ENCODE data around the gene FZD1. TPM values are rescaled to one million over a fixed set of nuclear protein-coding genes. Genes with fewer than 3 reads are reported as not detected.

The FZD1 gene
- total and polyA plus RNA-seq, 2 of the 8 experiments (the other 6 are each of a cell fraction or from before 2014, with no cell fraction given) = 0.62 to 0.91 TPM

DNA sequence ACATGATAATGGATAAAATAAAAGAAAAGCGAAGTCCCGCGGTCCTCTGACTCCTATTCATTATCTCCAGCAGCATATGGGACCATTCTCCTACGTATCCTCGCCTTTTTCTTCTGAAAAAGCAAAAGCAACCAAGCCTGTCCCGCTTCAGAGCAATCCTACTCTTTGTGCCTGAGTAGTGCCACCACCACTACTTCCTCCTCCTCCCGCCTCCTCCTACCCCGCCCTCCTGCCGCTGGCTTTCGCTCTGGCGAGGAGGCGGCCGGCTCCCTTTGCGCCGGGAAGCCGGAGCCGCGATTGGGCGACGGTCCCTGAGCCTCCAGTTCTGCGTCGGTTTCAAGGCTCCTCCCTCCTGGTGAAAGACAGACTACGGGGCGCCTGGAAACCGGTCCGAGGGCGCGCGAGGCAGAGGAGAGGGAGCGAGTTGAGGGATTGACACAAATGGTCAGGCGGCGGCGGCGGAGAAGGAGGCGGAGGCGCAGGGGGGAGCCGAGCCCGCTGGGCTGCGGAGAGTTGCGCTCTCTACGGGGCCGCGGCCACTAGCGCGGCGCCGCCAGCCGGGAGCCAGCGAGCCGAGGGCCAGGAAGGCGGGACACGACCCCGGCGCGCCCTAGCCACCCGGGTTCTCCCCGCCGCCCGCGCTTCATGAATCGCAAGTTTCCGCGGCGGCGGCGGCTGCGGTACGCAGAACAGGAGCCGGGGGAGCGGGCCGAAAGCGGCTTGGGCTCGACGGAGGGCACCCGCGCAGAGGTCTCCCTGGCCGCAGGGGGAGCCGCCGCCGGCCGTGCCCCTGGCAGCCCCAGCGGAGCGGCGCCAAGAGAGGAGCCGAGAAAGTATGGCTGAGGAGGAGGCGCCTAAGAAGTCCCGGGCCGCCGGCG is at the start of gene FZD1 (continued):
- TF ChIP-seq, protein P1, sequence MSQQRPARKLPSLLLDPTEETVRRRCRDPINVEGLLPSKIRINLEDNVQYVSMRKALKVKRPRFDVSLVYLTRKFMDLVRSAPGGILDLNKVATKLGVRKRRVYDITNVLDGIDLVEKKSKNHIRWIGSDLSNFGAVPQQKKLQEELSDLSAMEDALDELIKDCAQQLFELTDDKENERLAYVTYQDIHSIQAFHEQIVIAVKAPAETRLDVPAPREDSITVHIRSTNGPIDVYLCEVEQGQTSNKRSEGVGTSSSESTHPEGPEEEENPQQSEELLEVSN (IDR thresholded peaks at IDR 0.05) = no peak; the same call in 1 of the 2 replicates
- TF ChIP-seq TAF7 (optimal IDR thresholded peaks at IDR 0.05; ENCODE audit: borderline replicate concordance, low read depth, low read length) = peak; percentile 50
- TF ChIP-seq TBP (IDR thresholded peaks at IDR 0.05; ENCODE audit: low read depth, low read length) = peak; percentile 21; the same call in 1 of the 2 replicates
